Type B pancreatic cell (in vitro differentiated cells): Measurements from ENCODE around the gene MZB1. TPM values are rescaled to one million over a fixed set of nuclear protein-coding genes. Genes with fewer than 3 reads are reported as not detected.

ENCODE experiments used
- DNase-seq: peaks from one replicate; pipeline ENCODE4 v3.0.0; 2021; ENCODE audit warnings: mixed read lengths; ENCODE audit not compliant: unreplicated experiment; ENCODE audit errors: extremely low spot score
- H3K27ac Mint-ChIP-seq: 2 replicates; pipeline ENCODE4 v1.8.0; 2021; ENCODE audit warnings: mild to moderate bottlenecking, mixed read lengths
- H3K27me3 Mint-ChIP-seq: 2 replicates; pipeline ENCODE4 v1.8.0; 2021; ENCODE audit warnings: mixed read lengths
- H3K36me3 Mint-ChIP-seq: 2 replicates; pipeline ENCODE4 v1.8.0; 2021; ENCODE audit warnings: mixed read lengths
- H3K4me1 Mint-ChIP-seq: one replicate; pipeline ENCODE4 v1.8.0; 2021; ENCODE audit warnings: mixed read lengths; ENCODE audit not compliant: unreplicated experiment
- H3K4me3 Mint-ChIP-seq: 2 replicates; pipeline ENCODE4 v1.8.0; 2021; ENCODE audit warnings: mild to moderate bottlenecking, mixed read lengths
- H3K9me3 Mint-ChIP-seq: 2 replicates; pipeline ENCODE4 v1.8.0; 2021; ENCODE audit warnings: mixed read lengths
- total RNA-seq: library from RNA; stranded (reverse); gene quantifications from 2 replicates; pipeline ENCODE4 v1.2.1, GENCODE V29; 2021; ENCODE audit warnings: low replicate concordance
- TF ChIP-seq, protein P1 (sequence below): fragments of 200-600 bp; sonication (generic); conservative IDR thresholded peaks from 2 replicates; pipeline ENCODE4 v1.5.0; 2021; ENCODE audit warnings: antibody characterized with exemption, mild to moderate bottlenecking

MZB1 gene
- total RNA-seq, 1 donor from 2014 or later: 0.22 TPM

DNA sequence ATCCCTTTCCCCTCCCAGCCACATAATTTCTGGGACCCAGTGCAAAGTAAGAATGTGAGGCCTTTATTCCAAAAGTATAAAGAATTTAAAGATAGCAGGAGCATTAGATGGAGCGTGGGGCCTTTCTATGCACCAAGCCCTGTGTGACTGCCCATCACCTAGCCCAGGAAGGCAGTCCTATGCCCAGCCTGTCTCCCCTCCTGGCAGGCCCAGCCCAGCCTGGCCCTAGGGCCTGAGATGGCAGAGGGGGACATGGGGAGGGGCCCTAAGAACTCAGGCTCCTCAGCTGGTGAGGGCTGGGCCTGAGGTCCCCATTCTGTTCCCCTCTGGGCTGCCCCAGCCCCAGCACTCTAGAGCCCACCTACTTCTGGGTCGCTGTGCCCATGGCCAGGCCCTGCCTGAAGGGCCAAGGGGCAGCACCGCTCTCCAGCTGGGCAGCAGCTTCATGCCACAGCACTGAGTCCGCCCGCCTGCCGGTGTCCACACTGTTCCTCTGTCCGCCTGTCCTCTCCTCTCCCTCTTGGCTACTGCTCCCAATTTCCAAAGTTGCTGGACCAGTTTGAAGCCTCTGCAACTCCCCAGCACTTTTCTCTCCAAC lies 5.6 kb downstream of the MZB1 start:
- Mint-ChIP-seq H3K27ac (peak overlapping the region; percentile 50), H3K36me3 (no peaks in the 10 kb centered on the region), H3K4me3 (no peak overlapping the region), H3K4me1 (peaks cover 7% of the 10 kb centered on the region), H3K27me3 (no peaks in the 10 kb centered on the region), H3K9me3 (no peaks in the 10 kb centered on the region)
- DNase-seq: no peak
- TF ChIP-seq, protein P1, sequence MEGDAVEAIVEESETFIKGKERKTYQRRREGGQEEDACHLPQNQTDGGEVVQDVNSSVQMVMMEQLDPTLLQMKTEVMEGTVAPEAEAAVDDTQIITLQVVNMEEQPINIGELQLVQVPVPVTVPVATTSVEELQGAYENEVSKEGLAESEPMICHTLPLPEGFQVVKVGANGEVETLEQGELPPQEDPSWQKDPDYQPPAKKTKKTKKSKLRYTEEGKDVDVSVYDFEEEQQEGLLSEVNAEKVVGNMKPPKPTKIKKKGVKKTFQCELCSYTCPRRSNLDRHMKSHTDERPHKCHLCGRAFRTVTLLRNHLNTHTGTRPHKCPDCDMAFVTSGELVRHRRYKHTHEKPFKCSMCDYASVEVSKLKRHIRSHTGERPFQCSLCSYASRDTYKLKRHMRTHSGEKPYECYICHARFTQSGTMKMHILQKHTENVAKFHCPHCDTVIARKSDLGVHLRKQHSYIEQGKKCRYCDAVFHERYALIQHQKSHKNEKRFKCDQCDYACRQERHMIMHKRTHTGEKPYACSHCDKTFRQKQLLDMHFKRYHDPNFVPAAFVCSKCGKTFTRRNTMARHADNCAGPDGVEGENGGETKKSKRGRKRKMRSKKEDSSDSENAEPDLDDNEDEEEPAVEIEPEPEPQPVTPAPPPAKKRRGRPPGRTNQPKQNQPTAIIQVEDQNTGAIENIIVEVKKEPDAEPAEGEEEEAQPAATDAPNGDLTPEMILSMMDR: no peak

DNA sequence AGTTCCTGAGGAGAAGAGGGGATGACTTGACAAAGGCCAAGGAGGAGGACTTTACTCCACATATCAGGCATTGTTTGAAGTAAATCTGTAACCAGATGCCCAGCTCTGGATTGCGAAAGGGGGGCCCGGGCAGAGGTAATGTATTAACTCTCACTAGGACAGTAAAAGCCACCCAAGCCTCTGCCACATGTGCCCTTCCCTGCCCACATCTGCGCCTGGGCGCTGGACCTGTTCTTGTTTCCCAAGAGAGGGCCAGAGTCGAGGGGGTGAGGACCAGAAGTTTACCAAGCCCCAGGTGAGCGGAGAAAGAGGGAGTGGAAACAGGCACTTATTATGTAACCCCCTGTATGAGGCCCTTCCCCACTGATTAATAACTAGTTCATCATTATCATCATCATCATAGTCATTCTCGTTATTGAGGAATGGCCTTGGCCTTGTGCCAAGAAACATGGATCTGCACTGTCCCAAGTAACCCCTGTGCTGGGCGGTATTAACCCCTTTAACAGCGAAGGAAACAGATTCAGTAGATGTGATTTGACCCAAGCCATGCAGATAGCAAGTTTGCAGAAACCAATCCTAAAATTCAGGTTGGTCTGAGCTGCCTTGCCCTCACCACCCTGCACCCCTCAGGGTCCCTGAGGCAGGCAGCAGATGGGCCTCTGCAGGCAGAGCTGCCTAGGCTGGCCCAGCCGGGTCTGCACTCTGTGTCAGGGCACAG lies 6.3 kb downstream of the MZB1 start, which contains the start of gene SLC23A1:
Gene SLC23A1, minus strand, starts transcription at position 23 of the 718 bp plus-strand sequence. CDS start 44 bp downstream, outside the sequence.
- Mint-ChIP-seq H3K27me3 (no peaks in the 10 kb centered on the region), H3K27ac (no peak within 1 kb of the TSS), H3K36me3 (no peaks in the 10 kb centered on the region), H3K9me3 (no peaks in the 10 kb centered on the region), H3K4me3 (no peak within 1 kb of the TSS), H3K4me1 (peaks cover 7% of the 10 kb centered on the region)
- no peak for DNase-seq
- TF ChIP-seq, protein P1: no peak

DNA sequence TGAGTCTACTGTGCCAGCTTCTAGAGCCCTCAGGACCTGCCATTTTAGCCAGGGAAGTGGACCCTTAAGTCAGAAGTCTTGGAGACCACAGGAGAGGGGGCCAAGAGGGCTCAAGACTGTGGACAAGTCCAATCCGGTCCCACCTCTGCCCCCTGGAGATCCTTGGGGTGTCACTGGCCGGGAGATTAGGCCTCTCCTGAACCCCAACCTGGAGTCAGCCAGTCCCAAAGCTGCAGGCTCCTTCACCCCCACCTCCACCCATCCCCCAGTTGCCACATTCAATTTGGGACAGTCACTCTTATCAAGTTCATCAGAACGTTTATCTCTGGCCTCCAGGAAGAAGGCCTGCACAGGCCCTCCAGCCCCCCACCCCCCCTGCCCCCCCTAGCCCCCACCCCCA lies 6.9 kb downstream of the MZB1 start:
- Mint-ChIP-seq H3K36me3 (no peaks in the 10 kb centered on the region), H3K4me3 (no peak overlapping the region), H3K4me1 (peaks cover 7% of the 10 kb centered on the region), H3K27ac (no peak overlapping the region), H3K9me3 (no peaks in the 10 kb centered on the region), H3K27me3 (no peaks in the 10 kb centered on the region)
- TF ChIP-seq, protein P1: no peak
- no peak for DNase-seq

DNA sequence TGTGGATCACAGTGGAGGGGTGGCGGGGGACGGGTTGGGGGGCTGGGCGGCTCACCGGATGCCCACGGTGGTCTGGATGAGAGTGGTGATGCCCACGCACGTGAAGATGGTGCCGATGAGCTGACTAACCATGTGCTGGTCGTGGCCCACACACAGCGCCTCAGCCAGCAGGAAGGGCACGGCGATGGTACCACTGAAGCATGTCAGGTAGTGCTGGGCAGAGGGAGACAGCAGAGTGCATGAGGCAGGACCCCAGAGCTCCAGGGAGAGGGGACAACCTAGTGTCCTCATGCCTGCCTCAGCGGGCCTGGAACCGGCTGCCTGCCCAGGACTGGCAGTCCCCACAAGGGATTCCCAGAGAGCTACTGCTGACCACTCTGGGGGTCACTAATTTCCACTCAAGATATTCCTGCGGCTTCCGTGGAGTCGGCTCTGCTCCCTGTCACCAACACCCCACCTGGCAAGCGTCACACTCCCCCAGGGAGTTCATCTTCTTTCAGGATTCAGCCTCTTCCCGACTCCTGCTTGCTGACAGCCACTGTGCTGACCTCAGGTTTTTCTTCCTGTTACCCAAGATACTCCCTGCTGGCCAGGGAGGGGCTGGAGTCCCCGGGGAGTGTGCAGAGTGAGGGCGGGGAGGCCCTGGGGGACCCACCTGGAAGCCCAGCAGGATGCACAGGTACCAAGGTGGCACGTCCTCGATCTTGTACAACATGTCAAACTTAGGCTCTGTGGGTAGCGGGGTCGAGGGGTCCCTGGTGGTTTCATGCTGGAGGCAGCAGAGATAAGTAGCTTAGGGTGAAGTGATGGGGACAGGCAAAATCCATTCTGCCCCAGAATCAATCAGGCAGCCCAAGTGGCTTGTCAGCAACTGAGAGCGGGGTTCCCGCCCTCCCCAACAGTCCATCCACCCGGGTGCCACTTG lies 7.6 kb downstream of the MZB1 start:
- DNase-seq: no peak
- Mint-ChIP-seq H3K27me3 (no peaks in the 10 kb centered on the region), H3K9me3 (no peaks in the 10 kb centered on the region), H3K27ac (no peak overlapping the region), H3K4me1 (peaks cover 7% of the 10 kb centered on the region), H3K36me3 (no peaks in the 10 kb centered on the region), H3K4me3 (no peak overlapping the region)
- TF ChIP-seq, protein P1: no peak

DNA sequence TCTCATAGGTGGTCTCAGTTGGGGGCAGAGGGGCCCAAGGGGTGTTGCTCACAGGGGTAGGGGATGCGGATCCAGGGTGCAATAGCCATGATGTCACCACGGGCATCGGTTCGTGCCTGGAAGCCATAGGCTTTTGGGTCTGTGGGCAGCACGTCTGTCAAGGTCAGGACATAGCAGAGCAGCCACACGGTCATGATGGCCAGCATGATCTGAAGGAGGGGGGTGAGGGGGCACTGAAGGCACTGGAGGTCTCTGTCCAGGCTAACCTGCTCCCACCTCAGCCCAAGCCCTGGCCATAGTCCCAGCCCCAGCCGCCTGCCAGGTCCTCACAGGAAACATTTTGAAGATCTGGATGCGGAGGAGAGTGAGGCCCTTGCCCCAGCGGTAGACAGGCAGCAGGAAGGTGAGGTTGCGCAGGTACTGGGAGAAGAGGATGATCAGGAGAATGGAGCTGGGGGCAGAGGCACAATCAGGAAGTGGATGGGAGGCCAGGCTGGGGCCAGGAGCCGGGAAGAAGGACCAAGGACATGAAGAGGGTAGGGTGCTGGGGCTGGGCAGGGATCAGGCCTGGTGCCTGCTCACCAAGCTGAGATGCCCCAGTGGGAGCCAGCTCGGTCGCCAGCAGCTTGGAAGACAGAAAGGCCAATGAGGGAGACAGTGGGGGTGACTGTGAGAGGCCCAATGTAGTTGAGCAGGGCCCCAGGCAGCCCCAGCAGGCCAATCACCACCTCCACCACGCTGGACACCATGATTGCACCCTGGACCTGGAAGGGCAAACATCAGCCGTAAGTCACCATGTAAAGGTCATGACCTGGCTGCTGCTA lies 9.9 kb downstream of the MZB1 start:
- TF ChIP-seq, protein P1: no peak
- no peak for DNase-seq
- Mint-ChIP-seq H3K4me1 (peaks cover 7% of the 10 kb centered on the region), H3K9me3 (no peaks in the 10 kb centered on the region), H3K27ac (no peak overlapping the region), H3K36me3 (no peaks in the 10 kb centered on the region), H3K4me3 (no peak overlapping the region), H3K27me3 (no peaks in the 10 kb centered on the region)
